B cell (primary cell): ENCODE results near the gene DNAL1. TPM values are rescaled to one million over a fixed set of nuclear protein-coding genes. Genes with fewer than 3 reads are reported as not detected.

Experiments used
- ATAC-seq: fragments of 200-7000 bp; cut with Tn5 transposase; one replicate; pipeline ENCODE4 v1.10.0; 2021; ENCODE audit warnings: low read depth, mild to moderate bottlenecking, moderate number of reproducible peaks, moderate library complexity
- CTCF ChIA-PET: fragments of 350-600 bp; sonication (Branson Sonifier 250); formaldehyde crosslinking; loops from one replicate; lab custom pipeline; 2021; ENCODE audit warnings: antibody characterized with exemption, inconsistent platforms; lab: Charles Lee
- POLR2A ChIA-PET: fragments of 350-600 bp; sonication (Branson Sonifier 250); formaldehyde crosslinking; loops from one replicate; lab custom pipeline; 2021; ENCODE audit warnings: antibody characterized with exemption; lab: Charles Lee
- DNase-seq: peaks from one replicate; pipeline ENCODE4 v3.0.0; 2013
- H2AFZ ChIP-seq: 2 replicates; pipeline ENCODE4 v1.6.1; 2012; ENCODE audit warnings: mild to moderate bottlenecking, low read depth, low read length; ENCODE audit not compliant: insufficient read depth, poor library complexity, severe bottlenecking
- H3K27ac ChIP-seq, 2 donors: 1 replicate in 1 of 2; 2 replicates in 1 of 2; pipeline ENCODE4 v1.5.1; 2012 to 2013; ENCODE audit warnings: low read length in 2 of 2, mild to moderate bottlenecking in 2 of 2, moderate library complexity in 1 of 2
- H3K27me3 ChIP-seq, 4 experiments: fragments of 200-600 bp in 1 of 4; sonication (generic) in 1 of 4; replicated peaks in 1 of 4; 1 replicate in 2 of 4; 2 replicates in 2 of 4; pipeline versions ENCODE4 v1.6.1 to v1.7.0; 2013 to 2016; ENCODE audit warnings: low read length in 3 of 4, mild to moderate bottlenecking in 2 of 4, mixed read lengths in 1 of 4, moderate library complexity in 1 of 4; ENCODE audit not compliant: insufficient read depth in 4 of 4, control insufficient read depth in 3 of 4; ENCODE audit errors: control extremely low read depth in 1 of 4
- H3K36me3 ChIP-seq, 2 experiments: replicated peaks in 1 of 2; 1 replicate in 1 of 2; 2 replicates in 1 of 2; pipeline versions ENCODE4 v1.6.1 to v1.7.1; 2013; ENCODE audit warnings: low read length in 1 of 2; ENCODE audit not compliant: insufficient read depth in 2 of 2, control insufficient read depth in 1 of 2; ENCODE audit errors: control extremely low read depth in 1 of 2, extremely low read depth in 1 of 2
- H3K4me1 ChIP-seq, 2 donors: fragments of 200-600 bp in 1 of 2; sonication (generic) in 1 of 2; 1 replicate in 1 of 2; 2 replicates in 1 of 2; pipeline versions ENCODE4 v1.5.1 to v1.6.1; 2013 to 2017; ENCODE audit warnings: low read length in 2 of 2; ENCODE audit not compliant: control insufficient read depth in 2 of 2, insufficient read depth in 2 of 2
- H3K4me2 ChIP-seq: replicated peaks from 2 replicates; pipeline ENCODE3; 2012; ENCODE audit warnings: mild to moderate bottlenecking, low read depth, low read length; ENCODE audit not compliant: poor library complexity, severe bottlenecking
- H3K4me3 ChIP-seq, 5 experiments: fragments of 200-600 bp in 1 of 5; sonication (generic) in 1 of 5; 1 replicate in 3 of 5; 2 replicates in 2 of 5; pipeline versions ENCODE4 v1.5.1 to v1.7.0; 2011 to 2016; ENCODE audit warnings: low read length in 4 of 5, mild to moderate bottlenecking in 4 of 5, low read depth in 2 of 5, control low read depth in 1 of 5, moderate library complexity in 1 of 5; ENCODE audit not compliant: insufficient read depth in 1 of 5; ENCODE audit errors: control extremely low read depth in 1 of 5, extremely low read depth in 1 of 5
- H3K79me2 ChIP-seq: fragments of 200-600 bp; sonication (generic); one replicate; pipeline ENCODE4 v1.6.0; 2016; ENCODE audit warnings: low read length; ENCODE audit not compliant: control insufficient read depth, insufficient read depth
- H3K9ac ChIP-seq: fragments of 200-600 bp; sonication (generic); 2 replicates; pipeline ENCODE4 v1.6.1; 2017; ENCODE audit warnings: mild to moderate bottlenecking, low read length, moderate library complexity
- H3K9me3 ChIP-seq, 3 donors: one replicate each; pipeline versions ENCODE4 v1.6.1 to v1.7.1; 2013; ENCODE audit warnings: low read length in 2 of 3; ENCODE audit not compliant: control insufficient read depth in 2 of 3, insufficient read depth in 1 of 3; ENCODE audit errors: control extremely low read depth in 1 of 3
- H4K20me1 ChIP-seq: 2 replicates; pipeline ENCODE4 v1.6.0; 2012; ENCODE audit warnings: mild to moderate bottlenecking, low read length; ENCODE audit not compliant: insufficient read depth, control insufficient read depth, poor library complexity, severe bottlenecking
- H3K27ac Mint-ChIP-seq: one replicate; pipeline ENCODE4 v1.8.0; 2021; ENCODE audit warnings: mixed read lengths
- H3K27me3 Mint-ChIP-seq: one replicate; pipeline ENCODE4 v1.8.0; 2021; ENCODE audit warnings: mixed read lengths
- H3K4me1 Mint-ChIP-seq: one replicate; pipeline ENCODE4 v1.8.0; 2021; ENCODE audit warnings: mixed read lengths
- H3K4me3 Mint-ChIP-seq: one replicate; pipeline ENCODE4 v1.8.0; 2021; ENCODE audit warnings: mixed read lengths
- H3K9me3 Mint-ChIP-seq: one replicate; pipeline ENCODE4 v1.8.0; 2022; ENCODE audit warnings: mixed read lengths; ENCODE audit not compliant: insufficient read depth
- EZH2 ChIP-seq: IDR thresholded peaks from 2 replicates; pipeline ENCODE4 v1.6.1; 2012; ENCODE audit warnings: borderline replicate concordance, low read depth, mild to moderate bottlenecking, moderate library complexity, low read length; ENCODE audit not compliant: insufficient read depth, poor library complexity, severe bottlenecking
- WGBS: methylation state at CpG from one replicate; pipeline ENCODE4 v1.1.5; 2013; ENCODE audit warnings: missing lambda C conversion rate; ENCODE audit not compliant: insufficient coverage; 5-methylcytosine and 5-hydroxymethylcytosine counted together
- intact Hi-C: fragments of 100-400 bp; cut with micrococcal nuclease; formaldehyde crosslinking; loops from one replicate; pipeline ENCODE4 v1.10.0; 2022
- polyA plus RNA-seq: library from polyadenylated mRNA; depleted of rRNA; stranded (reverse); fragments of >200 nt; gene quantifications from 2 replicates; pipeline ENCODE4 v1.2.3, GENCODE V29; 2012
- total RNA-seq, 2 donors: library from RNA; stranded (reverse); fragments of 120-200 nt in 1 of 2; gene quantifications; 1 replicate in 1 of 2; 2 replicates in 1 of 2; pipeline versions ENCODE4 v1.2.3 to v1.2.4, GENCODE V29; 2013 to 2022
- TF ChIP-seq, protein P1 (sequence below): fragments of 200-600 bp; IDR thresholded peaks from one replicate; pipeline ENCODE4 v1.8.0; 2022; ENCODE audit warnings: antibody characterized with exemption, mild to moderate bottlenecking

The DNAL1 gene
- total and polyA plus RNA-seq, 2 donors (not counting 1 experiment from before 2014, with no cell fraction given): 2.0 to 10.7 TPM

DNA sequence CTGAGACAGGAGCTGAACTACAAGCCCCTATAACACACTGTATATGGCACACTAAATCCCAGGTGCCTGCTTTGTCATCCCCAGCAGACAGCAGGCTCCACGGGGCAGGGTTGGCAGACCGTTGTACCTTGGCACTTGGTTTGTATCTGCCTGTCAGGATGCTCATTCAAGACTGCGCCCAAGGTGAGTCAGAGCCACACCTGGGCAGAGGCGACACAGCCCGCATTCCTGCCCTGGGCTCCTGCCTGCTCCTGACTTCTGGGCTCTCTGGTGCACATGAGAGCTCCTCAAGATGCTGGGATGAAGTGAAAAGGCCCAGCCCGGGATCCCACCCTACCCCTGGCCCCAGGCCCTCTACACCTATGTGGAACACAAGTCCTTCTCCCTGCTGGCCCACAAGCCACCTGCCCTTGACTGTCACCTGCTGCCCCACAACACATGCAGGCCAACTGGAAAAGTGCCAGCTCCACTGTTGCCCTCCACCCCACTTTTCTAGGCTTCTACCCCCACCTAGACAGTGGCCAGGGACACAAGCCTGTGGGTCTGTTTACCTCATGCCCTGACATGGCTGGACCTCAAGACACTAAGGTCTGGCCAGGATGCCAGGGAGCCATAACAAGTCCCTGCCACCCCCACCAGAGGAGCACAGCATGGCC is 100.2 kb downstream of the DNAL1 start:
- POLR2A ChIA-PET: interaction anchor here (0.6 to 2.1 kb wide), 3 partner anchors 9 to 70 kb away, joined by 3 to 10 read pairs (median 5); no protein-coding TSS in a partner anchor
- DNase-seq (no peak), ATAC-seq (no peak)
- Histone ChIP-seq H3K4me2 (peak overlapping the region; percentile 76), H4K20me1 (peaks cover 99% of the 10 kb centered on the region), H3K27ac (peak overlapping the region; percentile 61 to 81), H3K27me3 (no peaks in the 10 kb centered on the region), H3K79me2 (peaks cover 100% of the 10 kb centered on the region), H2AFZ (no peak overlapping the region), H3K9ac (peak overlapping the region; percentile 55), H3K4me1 (peaks cover 97 to 99% of the 10 kb centered on the region in 2 donors), H3K4me3 (peak overlapping the region in 1 of 5 experiments; percentile 40), H3K9me3 (no peaks in the 10 kb centered on the region), H3K36me3 (peaks cover 0 to 19% of the 10 kb centered on the region in 2 experiments)
- H3K4me3 Mint-ChIP-seq: peak overlapping the region; percentile 94
- CTCF ChIA-PET: interaction anchor here (1.7 to 17.2 kb wide), 5 partner anchors 11 to 80 kb away, joined by 4 to 184 read pairs (median 70); a partner anchor contains a TSS
- no peaks in the 10 kb centered on the region for H3K9me3 Mint-ChIP-seq
- H3K27ac Mint-ChIP-seq: peak overlapping the region; percentile 99
- no peaks in the 10 kb centered on the region for H3K27me3 Mint-ChIP-seq
- intact Hi-C loops: loop anchor here (1.0 kb wide), 1 partner anchor 9 kb away; no protein-coding TSS in a partner anchor
- H3K4me1 Mint-ChIP-seq: peaks cover 97% of the 10 kb centered on the region
- TF ChIP-seq, protein P1, sequence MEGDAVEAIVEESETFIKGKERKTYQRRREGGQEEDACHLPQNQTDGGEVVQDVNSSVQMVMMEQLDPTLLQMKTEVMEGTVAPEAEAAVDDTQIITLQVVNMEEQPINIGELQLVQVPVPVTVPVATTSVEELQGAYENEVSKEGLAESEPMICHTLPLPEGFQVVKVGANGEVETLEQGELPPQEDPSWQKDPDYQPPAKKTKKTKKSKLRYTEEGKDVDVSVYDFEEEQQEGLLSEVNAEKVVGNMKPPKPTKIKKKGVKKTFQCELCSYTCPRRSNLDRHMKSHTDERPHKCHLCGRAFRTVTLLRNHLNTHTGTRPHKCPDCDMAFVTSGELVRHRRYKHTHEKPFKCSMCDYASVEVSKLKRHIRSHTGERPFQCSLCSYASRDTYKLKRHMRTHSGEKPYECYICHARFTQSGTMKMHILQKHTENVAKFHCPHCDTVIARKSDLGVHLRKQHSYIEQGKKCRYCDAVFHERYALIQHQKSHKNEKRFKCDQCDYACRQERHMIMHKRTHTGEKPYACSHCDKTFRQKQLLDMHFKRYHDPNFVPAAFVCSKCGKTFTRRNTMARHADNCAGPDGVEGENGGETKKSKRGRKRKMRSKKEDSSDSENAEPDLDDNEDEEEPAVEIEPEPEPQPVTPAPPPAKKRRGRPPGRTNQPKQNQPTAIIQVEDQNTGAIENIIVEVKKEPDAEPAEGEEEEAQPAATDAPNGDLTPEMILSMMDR: no peak
- TF ChIP-seq EZH2: no peak
- WGBS: 49% methylated on average over 6 of the region's 6 CpGs
